HepG2 (cell line): ENCODE results near the gene CA7. TPM values are rescaled to one million over a fixed set of nuclear protein-coding genes. Genes with fewer than 3 reads are reported as not detected.

Source experiments
- ARNTL ChIP-seq: sonication (generic); formaldehyde crosslinking; IDR thresholded peaks from 2 replicates; pipeline ENCODE4 v1.4.0; 2020; ENCODE audit warnings: mild to moderate bottlenecking, missing genetic modification reagents
- FOXO1 ChIP-seq: sonication (generic); formaldehyde crosslinking; IDR thresholded peaks from 2 replicates; pipeline ENCODE4 v1.4.0; 2020; ENCODE audit warnings: missing genetic modification reagents
- GABPB1 ChIP-seq: IDR thresholded peaks from 2 replicates; pipeline ENCODE4 v1.6.1; 2016; ENCODE audit warnings: mild to moderate bottlenecking, missing genetic modification reagents, moderate library complexity, missing compliant biosample characterization
- HNF4A ChIP-seq: sonication (generic); formaldehyde crosslinking; IDR thresholded peaks from 2 replicates; pipeline ENCODE4 v1.4.0; 2020; ENCODE audit warnings: missing genetic modification reagents
- PLRG1 ChIP-seq: fragments of 450-650 bp; conservative IDR thresholded peaks from 2 replicates; pipeline ENCODE4 v1.6.1; 2016
- RNF2 ChIP-seq: fragments of 450-650 bp; conservative IDR thresholded peaks from 2 replicates; pipeline ENCODE4 v1.6.1; 2016; ENCODE audit warnings: low read depth
- SMARCE1 ChIP-seq: fragments of 450-650 bp; IDR thresholded peaks from 2 replicates; pipeline ENCODE4 v1.6.1; 2017; ENCODE audit warnings: borderline replicate concordance
- ZNF713 ChIP-seq: sonication (generic); formaldehyde crosslinking; IDR thresholded peaks from 2 replicates; pipeline ENCODE4 v1.4.0; 2020; ENCODE audit warnings: mild to moderate bottlenecking, missing genetic modification reagents
- ZNF768 ChIP-seq: sonication (generic); formaldehyde crosslinking; IDR thresholded peaks from 2 replicates; pipeline ENCODE4 v1.4.0; 2020; ENCODE audit warnings: missing genetic modification reagents
- ZNF83 ChIP-seq: sonication (generic); formaldehyde crosslinking; IDR thresholded peaks from 2 replicates; pipeline ENCODE4 v1.4.0; 2020; ENCODE audit warnings: missing genetic modification reagents, mild to moderate bottlenecking, borderline replicate concordance
- polyA plus RNA-seq, 8 experiments: library from polyadenylated mRNA; depleted of rRNA in 3 of 8; stranded (reverse) in 7 of 8; unstranded in 1 of 8; fragments of >200 nt; fragmentation: Illumina TruSeq in 4 of 8; extraction: Trizol in 4 of 8; gene quantifications; 2 replicates each; pipeline versions ENCODE4 v1.2.1 to v1.2.3, GENCODE V29; 2011 to 2016; ENCODE audit warnings: low read depth in 4 of 8, missing spikeins in 1 of 8, mixed read lengths in 1 of 8; ENCODE audit not compliant: insufficient read depth in 1 of 8
- total RNA-seq, 5 experiments: library from RNA; depleted of rRNA; stranded (reverse); fragments of >200 nt; fragmentation: Illumina TruSeq; extraction: Trizol; gene quantifications; 2 replicates each; pipeline ENCODE4 v1.2.3, GENCODE V29; 2016; ENCODE audit warnings: low read depth in 1 of 5
- TF ChIP-seq, protein P1 (sequence below): sonication (generic); formaldehyde crosslinking; IDR thresholded peaks from 2 replicates; pipeline ENCODE4 v1.5.0; 2020; ENCODE audit warnings: mild to moderate bottlenecking, missing genetic modification reagents
- TF ChIP-seq, protein P2 (sequence below): fragments of 450-650 bp; IDR thresholded peaks from 2 replicates; pipeline ENCODE4 v1.6.1; 2016
- TF ChIP-seq, protein P3 (sequence below): sonication (generic); formaldehyde crosslinking; IDR thresholded peaks from 2 replicates; pipeline ENCODE4 v1.5.0; 2020; ENCODE audit warnings: mild to moderate bottlenecking, missing genetic modification reagents, borderline replicate concordance
- TF ChIP-seq, protein P4 (sequence below): sonication (generic); formaldehyde crosslinking; IDR thresholded peaks from 2 replicates; pipeline ENCODE4 v1.8.1; 2023; ENCODE audit warnings: mild to moderate bottlenecking, inconsistent platforms, moderate library complexity, missing genetic modification reagents, borderline replicate concordance
- TF ChIP-seq, protein P5 (sequence below): sonication (generic); formaldehyde crosslinking; IDR thresholded peaks from 2 replicates; pipeline ENCODE4 v1.4.0; 2020; ENCODE audit warnings: missing genetic modification reagents, mild to moderate bottlenecking, borderline replicate concordance
- TF ChIP-seq, protein P6 (sequence below): sonication (generic); formaldehyde crosslinking; IDR thresholded peaks from 2 replicates; pipeline ENCODE4 v1.4.0; 2020; ENCODE audit warnings: missing genetic modification reagents, borderline replicate concordance
- TF ChIP-seq, protein P7 (sequence below): IDR thresholded peaks from 2 replicates; pipeline ENCODE4 v1.6.1; 2018; ENCODE audit warnings: missing genetic modification reagents

The CA7 gene
- total and polyA plus RNA-seq, 2 of the 13 experiments (the other 11 are each of a cell fraction or from before 2014, with no cell fraction given) = not detected

DNA sequence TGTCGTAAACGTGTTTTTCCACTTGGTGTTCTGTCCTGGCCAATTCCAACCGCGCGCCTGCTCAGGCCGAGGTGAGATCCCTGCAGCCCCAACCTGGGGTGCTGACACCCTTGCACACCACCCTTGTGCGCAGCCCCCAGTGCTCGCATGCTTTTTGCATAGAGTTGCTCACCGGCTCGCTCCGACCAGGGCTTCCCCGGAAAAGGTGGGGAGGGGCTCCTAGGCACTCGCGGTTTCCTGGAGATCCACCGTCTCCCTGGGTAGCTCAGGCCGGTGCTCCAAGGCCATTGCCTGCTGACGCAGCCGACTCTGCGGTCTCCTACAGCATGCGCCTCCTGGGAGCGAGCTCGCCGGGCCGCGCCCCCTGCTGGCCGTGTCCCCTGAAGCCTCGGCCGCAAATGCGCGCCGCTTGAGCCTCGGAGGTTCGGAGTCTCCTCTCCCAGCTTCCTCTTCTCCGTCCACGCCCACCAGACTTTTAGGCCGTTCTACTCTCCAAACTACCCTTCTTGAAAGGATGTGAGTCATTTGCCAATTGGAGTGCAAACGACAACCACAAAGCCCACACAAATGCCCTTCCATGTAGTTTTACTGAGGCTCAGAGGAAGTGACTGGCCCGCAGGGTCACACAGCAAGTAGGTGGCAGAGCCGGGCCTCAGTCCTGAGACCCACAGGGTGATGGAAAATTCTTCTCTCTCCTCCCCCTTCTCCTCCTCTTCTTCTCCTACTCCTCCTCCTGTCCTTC is 28.9 kb downstream of the CA7 start (continued):
- TF ChIP-seq ZNF768 (CRISPR knock-in tag) (peak; percentile 95), ARNTL (no peak), ZNF83 (peak; percentile 62; the same call in 1 of the 2 replicates), GABPB1 (peak; percentile 71; the same call in 1 of the 2 replicates), SMARCE1 (no peak), HNF4A (CRISPR knock-in tag) (peak; percentile 26; the same call in 1 of the 2 replicates), FOXO1 (CRISPR knock-in tag) (0 out of 2 replicates have a peak, but pooled peaks have one; percentile 65), PLRG1 (no peak), RNF2 (0 out of 2 replicates have a peak, but pooled peaks have one; percentile 46), ZNF713 (CRISPR knock-in tag) (no peak)
- TF ChIP-seq, protein P1, sequence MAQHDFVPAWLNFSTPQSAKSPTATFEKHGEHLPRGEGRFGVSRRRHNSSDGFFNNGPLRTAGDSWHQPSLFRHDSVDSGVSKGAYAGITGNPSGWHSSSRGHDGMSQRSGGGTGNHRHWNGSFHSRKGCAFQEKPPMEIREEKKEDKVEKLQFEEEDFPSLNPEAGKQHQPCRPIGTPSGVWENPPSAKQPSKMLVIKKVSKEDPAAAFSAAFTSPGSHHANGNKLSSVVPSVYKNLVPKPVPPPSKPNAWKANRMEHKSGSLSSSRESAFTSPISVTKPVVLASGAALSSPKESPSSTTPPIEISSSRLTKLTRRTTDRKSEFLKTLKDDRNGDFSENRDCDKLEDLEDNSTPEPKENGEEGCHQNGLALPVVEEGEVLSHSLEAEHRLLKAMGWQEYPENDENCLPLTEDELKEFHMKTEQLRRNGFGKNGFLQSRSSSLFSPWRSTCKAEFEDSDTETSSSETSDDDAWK (CRISPR knock-in tag) = no peak
- TF ChIP-seq, protein P2, sequence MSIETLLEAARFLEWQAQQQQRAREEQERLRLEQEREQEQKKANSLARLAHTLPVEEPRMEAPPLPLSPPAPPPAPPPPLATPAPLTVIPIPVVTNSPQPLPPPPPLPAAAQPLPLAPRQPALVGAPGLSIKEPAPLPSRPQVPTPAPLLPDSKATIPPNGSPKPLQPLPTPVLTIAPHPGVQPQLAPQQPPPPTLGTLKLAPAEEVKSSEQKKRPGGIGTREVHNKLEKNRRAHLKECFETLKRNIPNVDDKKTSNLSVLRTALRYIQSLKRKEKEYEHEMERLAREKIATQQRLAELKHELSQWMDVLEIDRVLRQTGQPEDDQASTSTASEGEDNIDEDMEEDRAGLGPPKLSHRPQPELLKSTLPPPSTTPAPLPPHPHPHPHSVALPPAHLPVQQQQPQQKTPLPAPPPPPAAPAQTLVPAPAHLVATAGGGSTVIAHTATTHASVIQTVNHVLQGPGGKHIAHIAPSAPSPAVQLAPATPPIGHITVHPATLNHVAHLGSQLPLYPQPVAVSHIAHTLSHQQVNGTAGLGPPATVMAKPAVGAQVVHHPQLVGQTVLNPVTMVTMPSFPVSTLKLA = no peak
- TF ChIP-seq, protein P3, sequence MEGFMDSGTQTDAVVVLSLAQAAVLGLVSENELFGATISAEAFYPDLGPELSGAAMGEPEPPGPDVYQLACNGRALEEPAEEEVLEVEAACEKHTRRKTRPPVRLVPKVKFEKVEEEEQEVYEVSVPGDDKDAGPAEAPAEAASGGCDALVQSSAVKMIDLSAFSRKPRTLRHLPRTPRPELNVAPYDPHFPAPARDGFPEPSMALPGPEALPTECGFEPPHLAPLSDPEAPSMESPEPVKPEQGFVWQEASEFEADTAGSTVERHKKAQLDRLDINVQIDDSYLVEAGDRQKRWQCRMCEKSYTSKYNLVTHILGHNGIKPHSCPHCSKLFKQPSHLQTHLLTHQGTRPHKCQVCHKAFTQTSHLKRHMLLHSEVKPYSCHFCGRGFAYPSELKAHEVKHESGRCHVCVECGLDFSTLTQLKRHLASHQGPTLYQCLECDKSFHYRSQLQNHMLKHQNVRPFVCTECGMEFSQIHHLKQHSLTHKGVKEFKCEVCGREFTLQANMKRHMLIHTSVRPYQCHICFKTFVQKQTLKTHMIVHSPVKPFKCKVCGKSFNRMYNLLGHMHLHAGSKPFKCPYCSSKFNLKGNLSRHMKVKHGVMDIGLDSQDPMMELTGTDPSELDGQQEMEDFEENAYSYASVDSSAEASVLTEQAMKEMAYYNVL (CRISPR knock-in tag) = peak; percentile 53; the same call in 1 of the 2 replicates
- TF ChIP-seq, protein P4, sequence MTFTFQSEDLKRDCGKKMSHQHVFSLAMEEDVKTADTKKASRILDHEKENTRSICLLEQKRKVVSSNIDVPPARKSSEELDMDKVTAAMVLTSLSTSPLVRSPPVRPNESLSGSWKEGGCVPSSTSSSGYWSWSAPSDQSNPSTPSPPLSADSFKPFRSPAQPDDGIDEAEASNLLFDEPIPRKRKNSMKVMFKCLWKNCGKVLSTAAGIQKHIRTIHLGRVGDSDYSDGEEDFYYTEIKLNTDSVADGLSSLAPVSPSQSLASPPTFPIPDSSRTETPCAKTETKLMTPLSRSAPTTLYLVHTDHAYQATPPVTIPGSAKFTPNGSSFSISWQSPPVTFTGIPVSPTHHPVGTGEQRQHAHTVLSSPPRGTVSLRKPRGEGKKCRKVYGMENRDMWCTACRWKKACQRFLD (CRISPR knock-in tag) = 0 out of 2 replicates have a peak, but pooled peaks have one; percentile 60
- TF ChIP-seq, protein P5, sequence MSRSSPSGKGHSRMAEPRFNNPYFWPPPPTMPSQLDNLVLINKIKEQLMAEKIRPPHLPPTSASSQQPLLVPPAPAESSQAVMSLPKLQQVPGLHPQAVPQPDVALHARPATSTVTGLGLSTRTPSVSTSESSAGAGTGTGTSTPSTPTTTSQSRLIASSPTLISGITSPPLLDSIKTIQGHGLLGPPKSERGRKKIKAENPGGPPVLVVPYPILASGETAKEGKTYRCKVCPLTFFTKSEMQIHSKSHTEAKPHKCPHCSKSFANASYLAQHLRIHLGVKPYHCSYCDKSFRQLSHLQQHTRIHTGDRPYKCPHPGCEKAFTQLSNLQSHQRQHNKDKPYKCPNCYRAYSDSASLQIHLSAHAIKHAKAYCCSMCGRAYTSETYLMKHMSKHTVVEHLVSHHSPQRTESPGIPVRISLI (CRISPR knock-in tag) = no peak; the same call in 1 of the 2 replicates
- TF ChIP-seq, protein P6, sequence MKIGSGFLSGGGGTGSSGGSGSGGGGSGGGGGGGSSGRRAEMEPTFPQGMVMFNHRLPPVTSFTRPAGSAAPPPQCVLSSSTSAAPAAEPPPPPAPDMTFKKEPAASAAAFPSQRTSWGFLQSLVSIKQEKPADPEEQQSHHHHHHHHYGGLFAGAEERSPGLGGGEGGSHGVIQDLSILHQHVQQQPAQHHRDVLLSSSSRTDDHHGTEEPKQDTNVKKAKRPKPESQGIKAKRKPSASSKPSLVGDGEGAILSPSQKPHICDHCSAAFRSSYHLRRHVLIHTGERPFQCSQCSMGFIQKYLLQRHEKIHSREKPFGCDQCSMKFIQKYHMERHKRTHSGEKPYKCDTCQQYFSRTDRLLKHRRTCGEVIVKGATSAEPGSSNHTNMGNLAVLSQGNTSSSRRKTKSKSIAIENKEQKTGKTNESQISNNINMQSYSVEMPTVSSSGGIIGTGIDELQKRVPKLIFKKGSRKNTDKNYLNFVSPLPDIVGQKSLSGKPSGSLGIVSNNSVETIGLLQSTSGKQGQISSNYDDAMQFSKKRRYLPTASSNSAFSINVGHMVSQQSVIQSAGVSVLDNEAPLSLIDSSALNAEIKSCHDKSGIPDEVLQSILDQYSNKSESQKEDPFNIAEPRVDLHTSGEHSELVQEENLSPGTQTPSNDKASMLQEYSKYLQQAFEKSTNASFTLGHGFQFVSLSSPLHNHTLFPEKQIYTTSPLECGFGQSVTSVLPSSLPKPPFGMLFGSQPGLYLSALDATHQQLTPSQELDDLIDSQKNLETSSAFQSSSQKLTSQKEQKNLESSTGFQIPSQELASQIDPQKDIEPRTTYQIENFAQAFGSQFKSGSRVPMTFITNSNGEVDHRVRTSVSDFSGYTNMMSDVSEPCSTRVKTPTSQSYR (CRISPR knock-in tag) = no peak
- TF ChIP-seq, protein P7, sequence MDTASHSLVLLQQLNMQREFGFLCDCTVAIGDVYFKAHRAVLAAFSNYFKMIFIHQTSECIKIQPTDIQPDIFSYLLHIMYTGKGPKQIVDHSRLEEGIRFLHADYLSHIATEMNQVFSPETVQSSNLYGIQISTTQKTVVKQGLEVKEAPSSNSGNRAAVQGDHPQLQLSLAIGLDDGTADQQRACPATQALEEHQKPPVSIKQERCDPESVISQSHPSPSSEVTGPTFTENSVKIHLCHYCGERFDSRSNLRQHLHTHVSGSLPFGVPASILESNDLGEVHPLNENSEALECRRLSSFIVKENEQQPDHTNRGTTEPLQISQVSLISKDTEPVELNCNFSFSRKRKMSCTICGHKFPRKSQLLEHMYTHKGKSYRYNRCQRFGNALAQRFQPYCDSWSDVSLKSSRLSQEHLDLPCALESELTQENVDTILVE (CRISPR knock-in tag) = no peak
